K562 (cell line): ENCODE data around the gene HAPSTR1. TPM values are rescaled to one million over a fixed set of nuclear protein-coding genes. Genes with fewer than 3 reads are reported as not detected.

Experiments
- ATAC-seq: fragments of 200-7000 bp; cut with Tn5 transposase; 3 replicates; pipeline ENCODE4 v1.9.1; 2020; ENCODE audit warnings: moderate library complexity
- BruUV-seq: library from RNA; stranded (reverse); fragments of 400-500 nt; replicated peaks from 2 replicates; lab custom pipeline; 2021; lab: Mats Ljungman, UMichigan
- CTCF ChIA-PET: fragments of 300-600 bp; formaldehyde crosslinking; extraction: SDS; loops from one replicate; lab custom pipeline; 2021; ENCODE audit warnings: low intra/inter-chr PET ratio; lab: Yijun Ruan, JAX
- POLR2A ChIA-PET: fragments of 300-600, 350-650 bp; sonication (Branson Sonifier 250); formaldehyde crosslinking; extraction: SDS; loops from one replicate; lab custom pipeline; 2021; ENCODE audit warnings: antibody characterized with exemption, inconsistent platforms; lab: Yijun Ruan, JAX
- DNase-seq, 4 experiments: peaks; one replicate each; pipeline versions ENCODE4 v3.0.0 to v3.0.0-alpha.2; 2011 to 2018; ENCODE audit warnings: low spot score in 3 of 4, mixed read lengths in 3 of 4; ENCODE audit errors: extremely low read depth in 1 of 4
- FAIRE-seq: peaks from 2 replicates; lab custom pipeline; 2011; peaks lifted over from hg19 to GRCh38; lab: Jason Lieb, UNC
- H2AFZ ChIP-seq: 2 replicates; pipeline ENCODE4 v1.6.0; 2011; ENCODE audit warnings: low read depth, low read length, control low read depth, inconsistent platforms
- H3K27ac ChIP-seq: fragments of 200-600 bp; 3 replicates; pipeline ENCODE4 v1.8.0; 2011; ENCODE audit warnings: low read depth, mild to moderate bottlenecking, control low read depth, inconsistent platforms, low read length, moderate library complexity, mixed read lengths; ENCODE audit errors: extremely low read depth
- H3K27me3 ChIP-seq, 2 experiments: fragments of 300-600 bp in 1 of 2; 2 replicates in 1 of 2; 3 replicates in 1 of 2; pipeline versions ENCODE4 v1.6.0 to v1.8.0; 2011; ENCODE audit warnings: inconsistent platforms in 2 of 2, low read length in 2 of 2, mild to moderate bottlenecking in 1 of 2, mixed read lengths in 1 of 2, moderate library complexity in 1 of 2; ENCODE audit not compliant: control insufficient read depth in 2 of 2, insufficient read depth in 2 of 2
- H3K36me3 ChIP-seq: fragments of 300-600 bp; 3 replicates; pipeline ENCODE4 v1.8.0; 2011; ENCODE audit warnings: mild to moderate bottlenecking, low read length, inconsistent platforms; ENCODE audit not compliant: control insufficient read depth, insufficient read depth
- H3K4me1 ChIP-seq, 2 experiments: fragments of 200-600 bp in 1 of 2; replicated peaks in 1 of 2; 2 replicates in 1 of 2; 3 replicates in 1 of 2; pipeline versions ENCODE4 v1.5.1 to v1.8.0; 2011; ENCODE audit warnings: inconsistent platforms in 2 of 2, low read length in 2 of 2, mild to moderate bottlenecking in 1 of 2, mixed read lengths in 1 of 2, moderate library complexity in 1 of 2; ENCODE audit not compliant: control insufficient read depth in 2 of 2, insufficient read depth in 2 of 2
- H3K4me2 ChIP-seq: 2 replicates; pipeline ENCODE4 v1.6.1; 2011; ENCODE audit warnings: low read length, control low read depth, inconsistent platforms, mixed read lengths; ENCODE audit not compliant: insufficient read depth
- H3K4me3 ChIP-seq: fragments of 200-600 bp; sonication (generic), shearing (Covaris generic); 2 replicates; pipeline ENCODE4 v1.5.1; 2016; ENCODE audit warnings: control low read depth, inconsistent platforms
- H3K79me2 ChIP-seq: fragments of 200-600 bp; 3 replicates; pipeline ENCODE4 v1.8.0; 2011; ENCODE audit warnings: low read length, inconsistent platforms; ENCODE audit not compliant: control insufficient read depth, insufficient read depth
- H3K9ac ChIP-seq, 2 experiments: 2 replicates each; pipeline versions ENCODE4 v1.6.0 to v1.6.1; 2011; ENCODE audit warnings: low read depth in 2 of 2, low read length in 2 of 2, control low read depth in 1 of 2, inconsistent platforms in 1 of 2, mild to moderate bottlenecking in 1 of 2, mixed read lengths in 1 of 2; ENCODE audit not compliant: insufficient read depth in 1 of 2
- H3K9me1 ChIP-seq: one replicate; pipeline ENCODE4 v1.6.0; 2011; ENCODE audit warnings: inconsistent platforms, mild to moderate bottlenecking, low read length, moderate library complexity; ENCODE audit not compliant: control insufficient read depth, insufficient read depth
- H3K9me3 ChIP-seq: replicated peaks from 2 replicates; pipeline ENCODE4 v1.5.1; 2011; ENCODE audit warnings: low read depth, low read length, inconsistent platforms; ENCODE audit not compliant: control insufficient read depth, insufficient read depth
- H4K20me1 ChIP-seq: replicated peaks from 2 replicates; pipeline ENCODE4 v1.6.1; 2011; ENCODE audit warnings: low read length, inconsistent platforms, mixed read lengths; ENCODE audit not compliant: control insufficient read depth, insufficient read depth
- MITF ChIP-seq: IDR thresholded peaks from 2 replicates; pipeline ENCODE4 v1.6.1; 2014; ENCODE audit warnings: antibody characterized with exemption
- POLR2G ChIP-seq: fragments of 200-400 bp; formaldehyde crosslinking; IDR thresholded peaks from 2 replicates; pipeline ENCODE4 v1.6.1; 2017; ENCODE audit warnings: low read depth, mild to moderate bottlenecking, antibody characterized with exemption, low read length, moderate library complexity
- RBM25 ChIP-seq: fragments of 200-400 bp; formaldehyde crosslinking; IDR thresholded peaks from 2 replicates; pipeline ENCODE4 v1.6.1; 2018; ENCODE audit warnings: low read length, low read depth, moderate library complexity; ENCODE audit not compliant: severe bottlenecking
- ZNF121 ChIP-seq: sonication (generic); formaldehyde crosslinking; conservative IDR thresholded peaks from 2 replicates; pipeline ENCODE4 v1.8.0; 2022; ENCODE audit warnings: missing genetic modification reagents
- WGBS: fragments of 100-300 bp; shearing (Covaris generic); methylation state at CpG from one replicate; pipeline ENCODE4 v1.1.6; 2016; ENCODE audit warnings: low coverage, mixed read lengths; ENCODE audit not compliant: insufficient coverage; ENCODE audit errors: missing lambda C conversion rate; 5-methylcytosine and 5-hydroxymethylcytosine counted together
- in situ Hi-C: fragments of 300-500 bp; cut with MboI; formaldehyde crosslinking; loops from 4 replicates; pipeline ENCODE4 v1.15.0; 2018; ENCODE audit warnings: inconsistent platforms, mixed read lengths
- intact Hi-C: fragments of 100-400 bp; cut with micrococcal nuclease; formaldehyde crosslinking; loops from 2 replicates; pipeline ENCODE4 v1.14.2; 2022
- polyA plus RNA-seq, 8 experiments: library from polyadenylated mRNA; depleted of rRNA in 4 of 8; stranded (reverse) in 5 of 8; unstranded in 3 of 8; fragments of >200 nt; fragmentation: Nextera tagmentation in 2 of 8; fragmentation: Illumina TruSeq in 1 of 8; extraction: Ambion mirVana in 2 of 8; extraction: Trizol in 1 of 8; gene quantifications; 2 replicates each; pipeline versions ENCODE4 v1.2.1 to v1.2.3, GENCODE V29; 2011 to 2014; ENCODE audit warnings: inconsistent platforms in 1 of 8, missing spikeins in 1 of 8
- total RNA-seq, 7 experiments: library from RNA; depleted of rRNA in 6 of 7; stranded (reverse); fragments of >200 nt in 6 of 7; fragmentation: Illumina TruSeq in 2 of 7; extraction: Trizol in 2 of 7; gene quantifications; 2 replicates each; pipeline versions ENCODE4 v1.2.1 to v1.2.3, GENCODE V29; 2011 to 2021; ENCODE audit warnings: low replicate concordance in 1 of 7

Gene HAPSTR1
- total and polyA plus RNA-seq, 9 of the 15 experiments (the other 6 are each of a cell fraction or from before 2014, with no cell fraction given), result 10.8 to 67.9 (median 36.5) TPM

- Histone ChIP-seq H3K9me3 (no peaks in the 10 kb centered on the region), H3K9ac (no peak overlapping the region), H3K4me1 (peaks cover 16 to 35% of the 10 kb centered on the region in 2 experiments), H3K4me2 (no peak overlapping the region), H3K27me3 (no peaks in the 10 kb centered on the region), H3K79me2 (peaks cover 100% of the 10 kb centered on the region), H2AFZ (no peak overlapping the region), H3K27ac (no peak overlapping the region), H3K36me3 (peaks cover 87% of the 10 kb centered on the region), H4K20me1 (peaks cover 65% of the 10 kb centered on the region), H3K9me1 (peaks cover 8% of the 10 kb centered on the region), H3K4me3 (no peak overlapping the region)
- no TSS peak for BruUV-seq
- DNase-seq (no peak), ATAC-seq (no peak), FAIRE-seq (no peak)
- ChIA-PET POLR2A (interaction anchor here (0.9 to 4.0 kb wide), 9 partner anchors 10 to 129 kb away, joined by 3 to 26 read pairs (median 6); no protein-coding TSS in a partner anchor), CTCF (no interaction called here)
- in situ Hi-C loops, result no loop called here
- WGBS, result 90% methylated on average over 2 of the region's 2 CpGs
- intact Hi-C loops, result no loop called here
- TF ChIP-seq MITF (no peak), ZNF121 (CRISPR knock-in tag) (peak; percentile 59; the same call in 1 of the 2 replicates), RBM25 (peak; percentile 28), POLR2G (0 out of 2 replicates have a peak, but pooled peaks have one; percentile 13)
These were observed 5.0 kb downstream of the HAPSTR1 start for GRCh38 chr16:9096416-9096952.
